ENCODE data around the gene KCNF1. TPM values are rescaled to one million over a fixed set of nuclear protein-coding genes. Genes with fewer than 3 reads are reported as not detected.

KCNF1 gene
- total RNA-seq, 2 donors from 2014 or later = 0.22 to 0.90 TPM

GRCh38 chr2:10873171-10873570 is 38.6 kb upstream of the KCNF1 start:
- Histone ChIP-seq H3K4me3 (no peak overlapping the region), H3K27ac (no peak overlapping the region), H3K9me3 (peaks cover 3% of the 10 kb centered on the region), H3K4me1 (peaks cover 6% of the 10 kb centered on the region), H3K9ac (ENCODE audit: low read depth in 2 of 2, low read length in 2 of 2) (no peak overlapping the region), H3K36me3 (no peaks in the 10 kb centered on the region), H3K27me3 (no peaks in the 10 kb centered on the region)
- no peak for TF ChIP-seq CTCF (IDR thresholded peaks at IDR 0.05)
- no peak for DNase-seq
- intact Hi-C loops (cut with DNase I) = no loop called here

GRCh38 chr2:10873790-10874437 is 37.8 kb upstream of the KCNF1 start:
- Histone ChIP-seq H3K4me1 (peaks cover 6% of the 10 kb centered on the region), H3K27ac (no peak overlapping the region), H3K9me3 (peaks cover 3% of the 10 kb centered on the region), H3K9ac (ENCODE audit: low read depth in 2 of 2, low read length in 2 of 2) (no peak overlapping the region), H3K4me3 (no peak overlapping the region), H3K27me3 (no peaks in the 10 kb centered on the region), H3K36me3 (no peaks in the 10 kb centered on the region)
- DNase-seq = no peak
- TF ChIP-seq CTCF (IDR thresholded peaks at IDR 0.05) = no peak
- intact Hi-C loops (cut with DNase I) = no loop called here

- no peak for DNase-seq
- Histone ChIP-seq H3K4me3 (no peak overlapping the region), H3K27me3 (no peaks in the 10 kb centered on the region), H3K27ac (no peak overlapping the region), H3K36me3 (no peaks in the 10 kb centered on the region), H3K9me3 (peaks cover 3% of the 10 kb centered on the region), H3K4me1 (peaks cover 6% of the 10 kb centered on the region), H3K9ac (ENCODE audit: low read depth in 2 of 2, low read length in 2 of 2) (no peak overlapping the region)
- intact Hi-C loops (cut with DNase I) = no loop called here
- no peak for TF ChIP-seq CTCF (IDR thresholded peaks at IDR 0.05)
Observed at GRCh38 chr2:10875126-10875525, 36.6 kb upstream of the KCNF1 start.

- Histone ChIP-seq H3K36me3 (no peaks in the 10 kb centered on the region), H3K9me3 (peaks cover 3% of the 10 kb centered on the region), H3K27me3 (no peaks in the 10 kb centered on the region), H3K4me1 (peaks cover 6% of the 10 kb centered on the region), H3K9ac (ENCODE audit: low read depth in 2 of 2, low read length in 2 of 2) (no peak overlapping the region), H3K27ac (peak overlapping the region; percentile 85), H3K4me3 (no peak overlapping the region)
- no peak for DNase-seq
- intact Hi-C loops (cut with DNase I) = no loop called here
- TF ChIP-seq CTCF (IDR thresholded peaks at IDR 0.05) = no peak
Observed at GRCh38 chr2:10876394-10876793, 35.3 kb upstream of the KCNF1 start.

GRCh38 chr2:10876963-10877362 is 34.8 kb upstream of the KCNF1 start:
- H3K27me3 ChIP-seq = no peaks in the 10 kb centered on the region
- no peak overlapping the region for H3K9ac ChIP-seq (ENCODE audit: low read depth in 2 of 2, low read length in 2 of 2)
- H3K4me3 ChIP-seq = no peak overlapping the region
- intact Hi-C loops (cut with DNase I) = no loop called here
- H3K4me1 ChIP-seq = peaks cover 6% of the 10 kb centered on the region
- no peaks in the 10 kb centered on the region for H3K36me3 ChIP-seq
- DNase-seq = peak; percentile 73
- no peak for TF ChIP-seq CTCF (IDR thresholded peaks at IDR 0.05)
- H3K27ac ChIP-seq = peak overlapping the region; percentile 85
- H3K9me3 ChIP-seq = no peaks in the 10 kb centered on the region

Measured in colonic mucosa (tissue), 4 donors.